Sigmoid colon (tissue), 7 donors: ENCODE results near the gene DCAF15. TPM values are rescaled to one million over a fixed set of nuclear protein-coding genes. Genes with fewer than 3 reads are reported as not detected.

ENCODE experiments used
- DNase-seq: peaks from one replicate; pipeline ENCODE4 v3.0.0-alpha.2; 2019
- H3K27ac ChIP-seq, 4 donors: fragments of 200-600 bp; sonication (generic); one replicate each; pipeline ENCODE4 v1.5.1; 2016 to 2019; ENCODE audit warnings: mild to moderate bottlenecking in 1 of 4
- H3K27me3 ChIP-seq, 3 donors: fragments of 200-600 bp; sonication (generic); one replicate each; pipeline ENCODE4 v1.5.1; 2019; ENCODE audit warnings: mild to moderate bottlenecking in 1 of 3
- H3K36me3 ChIP-seq, 4 donors: fragments of 200-600 bp; sonication (generic); one replicate each; pipeline ENCODE4 v1.5.1; 2016 to 2019
- H3K4me1 ChIP-seq, 4 donors: fragments of 200-600 bp; sonication (generic); one replicate each; pipeline ENCODE4 v1.5.1; 2017 to 2019
- H3K4me3 ChIP-seq, 4 donors: fragments of 200-600 bp; sonication (generic); one replicate each; pipeline ENCODE4 v1.5.1; 2017 to 2019; ENCODE audit warnings: mild to moderate bottlenecking in 2 of 4, moderate library complexity in 1 of 4
- H3K9me3 ChIP-seq, 4 donors: fragments of 200-600 bp in 3 of 4; sonication (generic) in 3 of 4; one replicate each; pipeline versions ENCODE4 v1.5.1 to v1.6.1; 2013 to 2019
- EP300 ChIP-seq, 4 donors: sonication (generic); formaldehyde crosslinking; IDR thresholded peaks; one replicate each; pipeline ENCODE4 v1.6.1; 2017; ENCODE audit warnings: antibody characterized with exemption in 4 of 4
- POLR2A ChIP-seq, 2 donors: fragments of 450-650 bp; IDR thresholded peaks; one replicate each; pipeline ENCODE4 v1.6.1; 2016; ENCODE audit warnings: antibody characterized with exemption in 2 of 2, mild to moderate bottlenecking in 2 of 2, moderate library complexity in 2 of 2
- POLR2AphosphoS5 ChIP-seq, 4 donors: sonication (generic); formaldehyde crosslinking; IDR thresholded peaks; one replicate each; pipeline ENCODE4 v1.6.1; 2017; ENCODE audit warnings: antibody characterized with exemption in 4 of 4
- WGBS, 2 donors: extraction: QIAGEN DNeasy Blood & Tissue Kit; methylation state at CpG; one replicate each; pipeline ENCODE4 v1.1.7; 2013; 5-methylcytosine and 5-hydroxymethylcytosine counted together
- intact Hi-C: fragments of 100-400 bp; cut with DNase I; formaldehyde crosslinking; loops from one replicate; pipeline ENCODE4 v1.15.1; 2023
- polyA plus RNA-seq, 3 donors: library from polyadenylated mRNA; stranded (reverse); fragments of 200-250 nt; gene quantifications; one replicate each; pipeline ENCODE4 v1.2.3, GENCODE V29; 2013
- total RNA-seq, 4 donors: library from RNA; depleted of rRNA; stranded (reverse); fragments of >200 nt; gene quantifications; one replicate each; pipeline ENCODE4 v1.1.0, GENCODE V29; 2016
- TF ChIP-seq, protein P1 (sequence below), 4 experiments: fragments of 450-650 bp in 3 of 4; fragments of 200-600 bp in 1 of 4; IDR thresholded peaks; one replicate each; pipeline ENCODE4 v1.5.1; 2016 to 2019; ENCODE audit warnings: antibody characterized with exemption in 4 of 4, mild to moderate bottlenecking in 3 of 4, moderate library complexity in 2 of 4
- donor health status: healthy with polysubstance abuse.
- donor health status: Bipolar disorder and iron deficiency.
- donor health status: healthy.

The DCAF15 gene
- total and polyA plus RNA-seq, 7 donors: 7.9 to 46.2 (median 11.3) TPM

- Histone ChIP-seq H3K4me3 (no peak overlapping the region), H3K9me3 (no peaks in the 10 kb centered on the region), H3K27ac (no peak overlapping the region), H3K36me3 (peaks cover 35 to 65% (median 41%) of the 10 kb centered on the region in 4 donors), H3K27me3 (no peaks in the 10 kb centered on the region), H3K4me1 (peaks cover 0 to 21% (median 15%) of the 10 kb centered on the region in 4 donors)
- WGBS, 2 donors: 94 to 96% methylated on average over 42 of the region's 42 CpGs
- intact Hi-C loops: no loop called here
- TF ChIP-seq EP300 (IDR thresholded peaks at IDR 0.05) (no peak), POLR2AphosphoS5 (IDR thresholded peaks at IDR 0.05) (no peak), POLR2A (IDR thresholded peaks at IDR 0.05) (no peak)
- TF ChIP-seq, protein P1, sequence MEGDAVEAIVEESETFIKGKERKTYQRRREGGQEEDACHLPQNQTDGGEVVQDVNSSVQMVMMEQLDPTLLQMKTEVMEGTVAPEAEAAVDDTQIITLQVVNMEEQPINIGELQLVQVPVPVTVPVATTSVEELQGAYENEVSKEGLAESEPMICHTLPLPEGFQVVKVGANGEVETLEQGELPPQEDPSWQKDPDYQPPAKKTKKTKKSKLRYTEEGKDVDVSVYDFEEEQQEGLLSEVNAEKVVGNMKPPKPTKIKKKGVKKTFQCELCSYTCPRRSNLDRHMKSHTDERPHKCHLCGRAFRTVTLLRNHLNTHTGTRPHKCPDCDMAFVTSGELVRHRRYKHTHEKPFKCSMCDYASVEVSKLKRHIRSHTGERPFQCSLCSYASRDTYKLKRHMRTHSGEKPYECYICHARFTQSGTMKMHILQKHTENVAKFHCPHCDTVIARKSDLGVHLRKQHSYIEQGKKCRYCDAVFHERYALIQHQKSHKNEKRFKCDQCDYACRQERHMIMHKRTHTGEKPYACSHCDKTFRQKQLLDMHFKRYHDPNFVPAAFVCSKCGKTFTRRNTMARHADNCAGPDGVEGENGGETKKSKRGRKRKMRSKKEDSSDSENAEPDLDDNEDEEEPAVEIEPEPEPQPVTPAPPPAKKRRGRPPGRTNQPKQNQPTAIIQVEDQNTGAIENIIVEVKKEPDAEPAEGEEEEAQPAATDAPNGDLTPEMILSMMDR (IDR thresholded peaks at IDR 0.05): no peak
- DNase-seq: no peak
Measured at GRCh38 chr19:13955662-13956364, 3.5 kb downstream of the DCAF15 start.

DNA sequence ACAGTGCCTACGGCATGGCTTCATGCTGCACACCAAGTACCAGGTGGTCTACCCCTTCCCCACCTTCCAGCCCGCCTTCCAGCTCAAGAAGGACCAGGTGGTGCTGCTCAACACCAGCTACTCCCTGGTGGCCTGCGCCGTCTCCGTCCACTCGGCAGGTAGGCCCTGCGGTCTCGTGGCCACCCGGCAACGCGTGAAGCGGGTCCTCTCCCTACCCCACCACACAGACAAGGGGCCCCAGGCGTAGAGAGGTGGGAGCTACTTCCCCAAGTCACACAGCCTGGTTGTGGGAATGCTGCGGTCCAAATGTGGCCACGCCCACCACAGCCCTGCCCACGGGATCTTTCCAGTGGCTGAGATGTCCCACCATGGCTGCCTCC is 4.0 kb downstream of the DCAF15 start:
- no peak overlapping the region for H3K27ac ChIP-seq
- H3K9me3 ChIP-seq: no peaks in the 10 kb centered on the region
- no peaks in the 10 kb centered on the region for H3K27me3 ChIP-seq
- no peak for DNase-seq
- intact Hi-C loops: no loop called here
- 94 to 96% methylated on average over 16 of the region's 16 CpGs for WGBS, 2 donors
- no peak overlapping the region for H3K4me3 ChIP-seq
- peaks cover 35 to 70% (median 45%) of the 10 kb centered on the region in 4 donors for H3K36me3 ChIP-seq
- TF ChIP-seq POLR2A (IDR thresholded peaks at IDR 0.05) (no peak), EP300 (IDR thresholded peaks at IDR 0.05) (no peak), POLR2AphosphoS5 (IDR thresholded peaks at IDR 0.05) (no peak)
- TF ChIP-seq, protein P1 (IDR thresholded peaks at IDR 0.05): no peak
- peaks cover 0 to 21% (median 15%) of the 10 kb centered on the region in 4 donors for H3K4me1 ChIP-seq

DNA sequence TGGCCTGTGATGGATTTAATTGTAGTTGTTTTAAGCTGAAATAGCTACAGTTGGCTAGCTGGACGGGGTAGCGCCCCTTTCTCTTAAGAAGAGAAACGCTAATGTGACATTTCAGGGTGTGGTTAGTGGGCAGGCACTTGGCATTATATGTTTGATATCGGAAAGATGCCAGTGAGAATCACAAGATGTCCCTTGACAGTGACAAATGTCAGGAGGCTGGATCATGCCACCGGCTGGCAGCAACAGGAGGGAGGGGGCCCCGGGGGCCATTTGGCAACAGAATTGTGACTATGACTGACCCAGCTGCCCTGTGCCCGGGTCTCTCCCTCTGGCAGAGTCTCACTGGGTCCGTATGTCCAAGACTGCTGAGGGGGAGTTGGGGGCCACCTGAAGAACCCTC is 4.7 kb downstream of the DCAF15 start:
- TF ChIP-seq POLR2A (IDR thresholded peaks at IDR 0.05) (no peak), EP300 (IDR thresholded peaks at IDR 0.05) (no peak), POLR2AphosphoS5 (IDR thresholded peaks at IDR 0.05) (no peak)
- TF ChIP-seq, protein P1 (IDR thresholded peaks at IDR 0.05): no peak
- Histone ChIP-seq H3K36me3 (peaks cover 35 to 72% (median 45%) of the 10 kb centered on the region in 4 donors), H3K4me1 (peaks cover 0 to 19% (median 15%) of the 10 kb centered on the region in 4 donors), H3K9me3 (no peaks in the 10 kb centered on the region), H3K27ac (no peak overlapping the region), H3K4me3 (no peak overlapping the region), H3K27me3 (no peaks in the 10 kb centered on the region)
- DNase-seq: no peak
- 78 to 89% methylated on average over 8 of the region's 8 CpGs for WGBS, 2 donors
- intact Hi-C loops: no loop called here

- Histone ChIP-seq H3K4me3 (no peak overlapping the region), H3K4me1 (peaks cover 0 to 24% (median 21%) of the 10 kb centered on the region in 4 donors), H3K27ac (no peak overlapping the region), H3K9me3 (no peaks in the 10 kb centered on the region), H3K36me3 (peaks cover 35 to 72% (median 45%) of the 10 kb centered on the region in 4 donors), H3K27me3 (no peaks in the 10 kb centered on the region)
- 81 to 82% methylated on average over 12 of the region's 12 CpGs for WGBS, 2 donors
- intact Hi-C loops: no loop called here
- no peak for TF ChIP-seq POLR2AphosphoS5 (IDR thresholded peaks at IDR 0.05)
- TF ChIP-seq, protein P1 (IDR thresholded peaks at IDR 0.05): no peak
- no peak for DNase-seq
Measured at GRCh38 chr19:13958043-13958442, 5.7 kb downstream of the DCAF15 start.
